SK-N-SH treated with all-trans-retinoic acid at 6 μM for 48 hours (cell line): Measurements from ENCODE around the gene IL15.

Experiments
- ATAC-seq: fragments of 200-7000 bp; cut with Tn5 transposase; 3 replicates; pipeline ENCODE4 v1.9.1; 2020; ENCODE audit warnings: mild to moderate bottlenecking, moderate library complexity
- ARNTL ChIP-seq: fragments of 450-650 bp; formaldehyde crosslinking; IDR thresholded peaks from 2 replicates; pipeline ENCODE4 v1.5.0; 2020; ENCODE audit warnings: low read depth, mild to moderate bottlenecking, moderate library complexity, borderline replicate concordance
- BACH2 ChIP-seq: fragments of 250-450 bp; sonication (Bioruptor Pico); IDR thresholded peaks from 2 replicates; pipeline ENCODE4 v1.9.0; 2021; ENCODE audit warnings: mild to moderate bottlenecking, borderline replicate concordance
- CREB5 ChIP-seq: fragments of 250-450 bp; sonication (Bioruptor Pico); IDR thresholded peaks from 2 replicates; pipeline ENCODE4 v1.5.1; 2020; ENCODE audit warnings: low read depth, mild to moderate bottlenecking, moderate library complexity
- CSDC2 ChIP-seq: fragments of 250-450 bp; sonication (Bioruptor Pico); IDR thresholded peaks from 2 replicates; pipeline ENCODE4 v1.5.0; 2020; ENCODE audit warnings: mild to moderate bottlenecking, moderate library complexity
- CSRNP3 ChIP-seq: fragments of 250-450 bp; sonication (Bioruptor Pico); IDR thresholded peaks from 2 replicates; pipeline ENCODE4 v1.5.1; 2021; ENCODE audit warnings: mild to moderate bottlenecking, moderate library complexity
- ESRRG ChIP-seq: fragments of 250-450 bp; sonication (Bioruptor Pico); IDR thresholded peaks from 2 replicates; pipeline ENCODE4 v1.6.1; 2021; ENCODE audit warnings: mild to moderate bottlenecking
- ISL1 ChIP-seq: fragments of 250-450 bp; sonication (Bioruptor Pico); IDR thresholded peaks from 2 replicates; pipeline ENCODE4 v2.1.2; 2022; ENCODE audit warnings: mild to moderate bottlenecking, moderate library complexity
- OSR1 ChIP-seq: fragments of 250-450 bp; sonication (Bioruptor Pico); IDR thresholded peaks from 2 replicates; pipeline ENCODE4 v1.8.0; 2022; ENCODE audit warnings: moderate library complexity, mild to moderate bottlenecking, inconsistent platforms
- PATZ1 ChIP-seq: fragments of 250-450 bp; sonication (Bioruptor Pico); IDR thresholded peaks from 2 replicates; pipeline ENCODE4 v1.8.0; 2020; ENCODE audit warnings: mild to moderate bottlenecking, moderate library complexity, borderline replicate concordance
- PPARA ChIP-seq: fragments of 250-450 bp; sonication (Bioruptor Pico); IDR thresholded peaks from 2 replicates; pipeline ENCODE4 v1.5.0; 2020; ENCODE audit warnings: mild to moderate bottlenecking, borderline replicate concordance
- RARB ChIP-seq: fragments of 250-450 bp; sonication (Bioruptor Pico); IDR thresholded peaks from 2 replicates; pipeline ENCODE4 v1.8.0; 2021; ENCODE audit warnings: mild to moderate bottlenecking, moderate library complexity
- SNAI2 ChIP-seq: fragments of 250-450 bp; sonication (Bioruptor Pico); IDR thresholded peaks from 2 replicates; pipeline ENCODE4 v1.5.0; 2020; ENCODE audit warnings: mild to moderate bottlenecking, moderate library complexity
- TCF4 ChIP-seq: fragments of 250-450 bp; sonication (Bioruptor Pico); IDR thresholded peaks from 2 replicates; pipeline ENCODE4 v1.8.0; 2021; ENCODE audit warnings: mild to moderate bottlenecking, moderate library complexity, borderline replicate concordance
- TOX ChIP-seq: fragments of 250-450 bp; sonication (Bioruptor Pico); IDR thresholded peaks from 2 replicates; pipeline ENCODE4 v1.8.0; 2021; ENCODE audit warnings: mild to moderate bottlenecking, moderate library complexity, borderline replicate concordance
- TSHZ2 ChIP-seq: fragments of 250-450 bp; sonication (Bioruptor Pico); IDR thresholded peaks from 2 replicates; pipeline ENCODE4 v1.5.0; 2020; ENCODE audit warnings: mild to moderate bottlenecking, moderate library complexity
- ZFP3 ChIP-seq: fragments of 250-450 bp; sonication (Bioruptor Pico); IDR thresholded peaks from 2 replicates; pipeline ENCODE4 v1.5.0; 2020; ENCODE audit warnings: mild to moderate bottlenecking, moderate library complexity
- ZFP30 ChIP-seq: fragments of 450-650 bp; formaldehyde crosslinking; IDR thresholded peaks from 2 replicates; pipeline ENCODE4 v1.5.0; 2022; ENCODE audit warnings: mild to moderate bottlenecking, moderate library complexity
- ZNF565 ChIP-seq: fragments of 450-650 bp; formaldehyde crosslinking; conservative IDR thresholded peaks from 2 replicates; pipeline ENCODE4 v1.5.0; 2020; ENCODE audit warnings: low read depth, mild to moderate bottlenecking, moderate library complexity
- ZNF70 ChIP-seq: fragments of 450-650 bp; formaldehyde crosslinking; IDR thresholded peaks from 2 replicates; pipeline ENCODE4 v1.5.0; 2020; ENCODE audit warnings: mild to moderate bottlenecking, moderate library complexity
- ZNF8 ChIP-seq: fragments of 450-650 bp; formaldehyde crosslinking; IDR thresholded peaks from 2 replicates; pipeline ENCODE4 v1.5.0; 2020; ENCODE audit warnings: mild to moderate bottlenecking, moderate library complexity
- TF ChIP-seq, protein P1 (sequence below): fragments of 250-450 bp; sonication (Bioruptor Pico); IDR thresholded peaks from 2 replicates; pipeline ENCODE4 v1.8.0; 2021; ENCODE audit warnings: low read depth, mild to moderate bottlenecking, moderate library complexity, borderline replicate concordance

IL15 gene

GRCh38 chr4:141635736-141636081 lies 674 bp upstream of the IL15 start:
- no peak for ATAC-seq

DNA sequence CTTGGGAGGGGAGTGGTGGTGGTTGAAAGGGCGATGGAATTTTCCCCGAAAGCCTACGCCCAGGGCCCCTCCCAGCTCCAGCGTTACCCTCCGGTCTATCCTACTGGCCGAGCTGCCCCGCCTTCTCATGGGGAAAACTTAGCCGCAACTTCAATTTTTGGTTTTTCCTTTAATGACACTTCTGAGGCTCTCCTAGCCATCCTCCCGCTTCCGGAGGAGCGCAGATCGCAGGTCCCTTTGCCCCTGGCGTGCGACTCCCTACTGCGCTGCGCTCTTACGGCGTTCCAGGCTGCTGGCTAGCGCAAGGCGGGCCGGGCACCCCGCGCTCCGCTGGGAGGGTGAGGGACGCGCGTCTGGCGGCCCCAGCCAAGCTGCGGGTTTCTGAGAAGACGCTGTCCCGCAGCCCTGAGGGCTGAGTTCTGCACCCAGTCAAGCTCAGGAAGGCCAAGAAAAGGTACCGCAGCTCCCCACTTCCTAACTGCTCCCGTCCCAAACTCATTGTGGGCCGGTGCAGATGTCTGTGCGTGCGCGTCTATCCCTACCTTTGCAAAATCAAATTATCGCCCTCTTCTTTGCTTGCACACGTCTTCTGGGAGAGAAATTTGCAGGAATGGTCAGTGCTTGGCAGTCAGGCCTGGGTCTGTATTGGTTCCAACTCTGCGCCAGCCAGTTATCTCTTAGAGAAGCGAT lies 533 bp downstream of the IL15 start:
- peak; percentile 91 for ATAC-seq
- TF ChIP-seq PATZ1 (CRISPR knock-in tag) = 0 out of 2 replicates have a peak, but pooled peaks have one; percentile 7
- no peak for TF ChIP-seq SNAI2 (CRISPR knock-in tag)

More at GRCh38 chr4:141635736-141636081, 674 bp upstream of the IL15 start:
- TF ChIP-seq TOX (CRISPR knock-in tag) (no peak), CSDC2 (CRISPR knock-in tag) (no peak), RARB (no peak), PPARA (no peak)
- TF ChIP-seq, all 23 proteins: peak for 0

DNA sequence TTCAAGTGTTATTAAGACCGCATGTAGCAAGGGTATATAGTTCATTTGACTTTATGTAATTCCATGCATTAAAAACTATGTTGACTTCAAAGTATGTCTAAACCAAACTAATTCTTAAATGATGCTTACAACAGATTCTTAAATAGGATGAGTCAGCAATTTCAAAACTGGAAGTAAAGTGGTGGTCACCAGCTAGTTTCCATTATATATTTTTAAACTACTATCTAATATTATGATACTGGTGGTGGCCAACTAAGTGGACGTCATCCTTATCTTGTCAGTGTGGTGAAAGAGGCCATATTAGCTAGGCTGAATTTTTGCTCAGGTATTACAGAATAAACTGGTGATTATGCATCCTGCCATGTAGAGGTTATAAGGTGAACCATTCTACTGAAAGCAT lies 1.2 kb downstream of the IL15 start:
- ATAC-seq = no peak
- TF ChIP-seq TOX (CRISPR knock-in tag) = no peak
- no peak for TF ChIP-seq ZNF70 (CRISPR knock-in tag)
- TF ChIP-seq TSHZ2 = no peak
- no peak for TF ChIP-seq ZFP30 (CRISPR knock-in tag)
- TF ChIP-seq ZNF565 (CRISPR knock-in tag) = no peak
- TF ChIP-seq RARB = no peak
- no peak for TF ChIP-seq ARNTL
- no peak for TF ChIP-seq ZNF8 (CRISPR knock-in tag)
- no peak for TF ChIP-seq CSRNP3 (CRISPR knock-in tag)
- TF ChIP-seq CREB5 = no peak
- no peak for TF ChIP-seq TCF4 (CRISPR knock-in tag)
- TF ChIP-seq OSR1 (CRISPR knock-in tag) = no peak
- no peak for TF ChIP-seq ISL1 (CRISPR knock-in tag)
- no peak for TF ChIP-seq PPARA
- TF ChIP-seq PATZ1 (CRISPR knock-in tag) = no peak
- TF ChIP-seq ESRRG (CRISPR knock-in tag) = no peak
- no peak for TF ChIP-seq BACH2 (CRISPR knock-in tag)
- TF ChIP-seq, protein P1, sequence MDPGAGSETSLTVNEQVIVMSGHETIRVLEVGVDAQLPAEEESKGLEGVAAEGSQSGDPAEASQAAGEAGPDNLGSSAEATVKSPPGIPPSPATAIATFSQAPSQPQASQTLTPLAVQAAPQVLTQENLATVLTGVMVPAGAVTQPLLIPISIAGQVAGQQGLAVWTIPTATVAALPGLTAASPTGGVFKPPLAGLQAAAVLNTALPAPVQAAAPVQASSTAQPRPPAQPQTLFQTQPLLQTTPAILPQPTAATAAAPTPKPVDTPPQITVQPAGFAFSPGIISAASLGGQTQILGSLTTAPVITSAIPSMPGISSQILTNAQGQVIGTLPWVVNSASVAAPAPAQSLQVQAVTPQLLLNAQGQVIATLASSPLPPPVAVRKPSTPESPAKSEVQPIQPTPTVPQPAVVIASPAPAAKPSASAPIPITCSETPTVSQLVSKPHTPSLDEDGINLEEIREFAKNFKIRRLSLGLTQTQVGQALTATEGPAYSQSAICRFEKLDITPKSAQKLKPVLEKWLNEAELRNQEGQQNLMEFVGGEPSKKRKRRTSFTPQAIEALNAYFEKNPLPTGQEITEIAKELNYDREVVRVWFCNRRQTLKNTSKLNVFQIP (CRISPR knock-in tag) = no peak
- no peak for TF ChIP-seq ZFP3
